Measurements from ENCODE around the gene EXOC3L1.

Gene EXOC3L1

DNA sequence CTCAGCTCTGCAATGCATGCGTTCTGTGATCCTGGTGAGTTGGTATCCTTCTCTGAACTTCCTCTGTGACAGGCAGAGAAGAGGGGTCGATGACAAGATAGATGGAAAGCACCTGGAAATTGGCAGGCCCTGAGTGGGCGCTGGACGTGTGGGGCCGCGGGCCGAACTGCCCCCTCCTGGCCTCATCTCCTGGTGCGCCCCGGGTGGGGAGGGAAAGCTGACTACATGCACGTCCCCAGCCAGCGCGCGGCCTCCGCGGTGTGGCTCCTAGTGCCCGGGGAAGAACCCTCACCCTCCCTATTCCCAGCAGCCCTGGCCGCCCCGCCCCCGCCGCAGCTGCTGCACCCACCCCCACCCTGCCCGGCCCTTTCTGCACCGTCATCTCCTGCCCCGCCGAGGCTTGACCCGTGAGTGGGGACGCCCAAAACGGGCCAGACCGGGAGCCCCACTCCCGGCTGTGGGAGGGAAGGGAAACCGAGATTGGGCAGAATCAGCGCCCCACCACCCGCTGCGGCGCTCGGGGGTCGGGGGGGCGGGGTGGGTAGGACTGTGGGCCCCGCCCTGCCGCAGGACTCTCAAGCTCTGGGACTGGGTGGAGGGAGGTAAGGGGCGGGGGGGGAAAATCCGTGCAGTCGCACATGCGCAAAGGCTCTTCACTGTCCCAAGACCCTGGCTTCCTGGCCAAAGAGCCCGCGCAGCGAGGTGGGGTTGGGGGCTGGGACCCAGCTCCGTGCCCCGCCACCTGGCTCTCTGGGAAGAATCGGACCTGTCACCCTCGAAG, 19.6 kb downstream of the EXOC3L1 start, which contains the start of gene NOL3:
Gene NOL3 (plus strand): TSS at position 371 of the 781 bp plus-strand sequence.
- Histone ChIP-seq H3K27me3 (ENCODE audit: control insufficient read depth in 1 of 2, insufficient read depth in 2 of 2, low read length in 2 of 2) (peaks cover 14 to 23% of the 10 kb centered on the region in 2 donors), H3K36me3 (ENCODE audit: control insufficient read depth in 1 of 2, insufficient read depth in 2 of 2, low read length in 2 of 2) (no peaks in the 10 kb centered on the region), H3K9me3 (ENCODE audit: control insufficient read depth in 1 of 2, low read length in 2 of 2) (no peaks in the 10 kb centered on the region), H3K27ac (ENCODE audit: low read depth, low read length) (peak within 1 kb of the TSS; percentile 42), H3K9ac (ENCODE audit: low read depth in 1 of 2, low read length in 2 of 2) (peak within 1 kb of the TSS; percentile 42 to 70), H3K4me1 (ENCODE audit: control insufficient read depth in 1 of 2, insufficient read depth in 2 of 2, low read length in 2 of 2) (peaks cover 25 to 34% of the 10 kb centered on the region in 2 donors), H3K4me3 (ENCODE audit: low read depth in 1 of 2, low read length in 2 of 2) (peak within 1 kb of the TSS; percentile 65 to 71)

DNA sequence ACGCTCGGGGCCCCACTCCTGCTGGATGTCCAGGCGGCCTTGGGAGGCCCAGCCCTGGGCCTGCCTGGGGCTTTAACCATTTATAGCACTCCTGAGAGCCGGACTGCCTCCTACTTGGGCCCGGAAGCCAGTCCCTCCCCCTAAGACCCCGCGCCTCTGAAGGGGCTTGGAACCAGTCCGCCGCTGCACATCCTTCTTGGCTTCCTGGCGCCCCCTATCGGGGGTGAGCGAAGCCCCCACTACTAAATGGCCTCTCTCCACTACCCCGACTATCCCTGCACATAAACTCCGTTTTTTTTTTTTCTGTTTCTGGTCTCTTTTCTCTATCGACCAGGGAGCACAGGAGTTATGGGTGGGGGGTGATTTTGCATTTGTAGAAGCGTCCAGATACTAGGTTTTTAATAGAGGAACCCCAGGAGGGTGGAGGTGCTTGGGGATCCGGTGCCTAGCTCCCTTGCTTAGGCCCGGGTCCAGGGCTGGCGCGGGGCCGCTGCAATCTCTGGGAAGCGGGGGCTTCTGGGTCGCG, 20.2 kb downstream of the EXOC3L1 start:
- Histone ChIP-seq H3K9me3 (ENCODE audit: control insufficient read depth in 1 of 2, low read length in 2 of 2) (no peaks in the 10 kb centered on the region), H3K36me3 (ENCODE audit: control insufficient read depth in 1 of 2, insufficient read depth in 2 of 2, low read length in 2 of 2) (no peaks in the 10 kb centered on the region), H3K9ac (ENCODE audit: low read depth in 1 of 2, low read length in 2 of 2) (peak overlapping the region; percentile 42 to 70), H3K27me3 (ENCODE audit: control insufficient read depth in 1 of 2, insufficient read depth in 2 of 2, low read length in 2 of 2) (peaks cover 20 to 28% of the 10 kb centered on the region in 2 donors), H3K4me1 (ENCODE audit: control insufficient read depth in 1 of 2, insufficient read depth in 2 of 2, low read length in 2 of 2) (peaks cover 24 to 38% of the 10 kb centered on the region in 2 donors), H3K27ac (ENCODE audit: low read depth, low read length) (no peak overlapping the region), H3K4me3 (ENCODE audit: low read depth in 1 of 2, low read length in 2 of 2) (peak overlapping the region; percentile 65 to 71)

DNA sequence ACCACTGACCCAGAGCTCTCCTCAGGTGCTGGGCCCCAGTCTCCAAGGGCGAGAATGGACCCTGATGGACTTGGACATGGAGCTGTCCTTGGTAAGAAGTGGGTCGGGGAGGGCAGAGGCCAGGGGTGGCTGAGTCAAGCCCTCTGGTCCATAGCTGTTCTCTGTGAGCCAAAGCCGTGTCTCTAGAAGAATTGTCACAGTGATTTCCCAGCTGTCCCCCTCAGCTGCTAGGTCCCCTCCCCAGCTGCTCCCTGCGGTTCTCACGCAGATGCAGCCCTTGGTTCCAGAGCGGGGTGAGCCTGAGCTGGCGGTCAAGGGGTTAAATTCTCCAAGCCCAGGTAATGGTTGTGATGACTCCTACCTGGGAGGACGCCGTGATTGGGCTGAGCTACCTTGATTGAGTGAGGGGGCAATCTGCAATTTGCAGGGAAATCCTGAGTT, 20.9 kb downstream of the EXOC3L1 start:
- Histone ChIP-seq H3K4me1 (ENCODE audit: control insufficient read depth in 1 of 2, insufficient read depth in 2 of 2, low read length in 2 of 2) (peaks cover 23 to 36% of the 10 kb centered on the region in 2 donors), H3K9me3 (ENCODE audit: control insufficient read depth in 1 of 2, low read length in 2 of 2) (no peaks in the 10 kb centered on the region), H3K27ac (ENCODE audit: low read depth, low read length) (no peak overlapping the region), H3K4me3 (ENCODE audit: low read depth in 1 of 2, low read length in 2 of 2) (no peak overlapping the region), H3K9ac (ENCODE audit: low read depth in 1 of 2, low read length in 2 of 2) (peak overlapping the region in 1 of 2 donors; percentile 42), H3K27me3 (ENCODE audit: control insufficient read depth in 1 of 2, insufficient read depth in 2 of 2, low read length in 2 of 2) (peaks cover 21 to 31% of the 10 kb centered on the region in 2 donors), H3K36me3 (ENCODE audit: control insufficient read depth in 1 of 2, insufficient read depth in 2 of 2, low read length in 2 of 2) (no peaks in the 10 kb centered on the region)

DNA sequence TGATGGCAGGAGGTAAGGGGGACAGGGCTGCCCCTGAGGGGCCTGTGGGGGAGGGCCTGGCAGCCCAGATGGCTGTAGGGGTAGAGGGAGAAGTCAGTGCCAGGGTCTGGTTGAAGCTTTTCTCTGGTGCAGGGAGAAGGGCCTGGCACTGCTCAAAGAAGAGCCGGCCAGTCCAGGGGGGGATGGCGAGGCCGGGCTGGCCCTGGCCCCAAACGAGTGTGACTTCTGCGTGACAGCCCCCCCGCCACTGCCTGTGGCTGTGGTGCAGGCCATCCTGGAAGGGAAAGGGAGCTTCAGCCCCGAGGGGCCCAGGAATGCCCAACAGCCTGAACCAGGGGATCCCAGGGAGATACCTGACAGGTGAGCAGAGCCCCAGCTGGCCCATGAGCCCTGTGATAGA, 22.3 kb downstream of the EXOC3L1 start:
- Histone ChIP-seq H3K9me3 (ENCODE audit: control insufficient read depth in 1 of 2, low read length in 2 of 2) (no peaks in the 10 kb centered on the region), H3K4me3 (ENCODE audit: low read depth in 1 of 2, low read length in 2 of 2) (no peak overlapping the region), H3K27ac (ENCODE audit: low read depth, low read length) (no peak overlapping the region), H3K36me3 (ENCODE audit: control insufficient read depth in 1 of 2, insufficient read depth in 2 of 2, low read length in 2 of 2) (no peaks in the 10 kb centered on the region), H3K9ac (ENCODE audit: low read depth in 1 of 2, low read length in 2 of 2) (no peak overlapping the region), H3K4me1 (ENCODE audit: control insufficient read depth in 1 of 2, insufficient read depth in 2 of 2, low read length in 2 of 2) (peaks cover 30 to 40% of the 10 kb centered on the region in 2 donors), H3K27me3 (ENCODE audit: control insufficient read depth in 1 of 2, insufficient read depth in 2 of 2, low read length in 2 of 2) (peaks cover 33 to 43% of the 10 kb centered on the region in 2 donors)

DNA sequence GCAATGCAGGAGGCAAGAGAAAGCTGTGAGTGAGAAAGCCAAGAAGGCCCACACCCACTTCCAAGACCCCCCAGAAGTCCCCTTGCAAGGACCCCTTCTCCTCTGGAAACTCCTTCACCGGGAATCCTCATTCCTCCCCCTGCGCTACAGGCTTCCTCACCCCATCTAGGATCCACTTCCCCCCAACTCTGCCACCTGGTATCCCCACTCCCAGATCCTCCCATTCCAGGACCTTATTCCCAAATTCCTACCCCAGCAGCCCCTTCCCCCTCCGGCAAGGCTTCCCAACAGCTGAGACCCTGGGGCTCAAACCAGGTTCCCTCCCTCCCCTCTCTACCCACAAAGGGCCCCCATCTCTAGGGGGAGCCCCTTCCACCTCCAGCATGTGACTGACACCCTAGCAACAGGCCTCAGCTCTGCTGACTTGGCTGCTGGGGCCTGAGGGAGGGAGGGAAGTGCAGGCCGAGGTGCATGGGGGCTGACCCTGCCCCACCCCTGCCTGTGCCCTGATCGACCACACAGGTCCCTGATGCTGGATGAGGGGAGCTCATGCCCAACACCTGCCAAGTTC, 23.3 kb downstream of the EXOC3L1 start:
- H3K4me1 ChIP-seq (ENCODE audit: control insufficient read depth in 1 of 2, insufficient read depth in 2 of 2, low read length in 2 of 2), result peaks cover 36 to 45% of the 10 kb centered on the region in 2 donors
- H3K4me3 ChIP-seq (ENCODE audit: low read depth in 1 of 2, low read length in 2 of 2), result no peak overlapping the region
- H3K27me3 ChIP-seq (ENCODE audit: control insufficient read depth in 1 of 2, insufficient read depth in 2 of 2, low read length in 2 of 2), result peaks cover 36 to 52% of the 10 kb centered on the region in 2 donors
- H3K27ac ChIP-seq (ENCODE audit: low read depth, low read length), result no peak overlapping the region
- no peak overlapping the region for H3K9ac ChIP-seq (ENCODE audit: low read depth in 1 of 2, low read length in 2 of 2)
- no peaks in the 10 kb centered on the region for H3K9me3 ChIP-seq (ENCODE audit: control insufficient read depth in 1 of 2, low read length in 2 of 2)
- H3K36me3 ChIP-seq (ENCODE audit: control insufficient read depth in 1 of 2, insufficient read depth in 2 of 2, low read length in 2 of 2), result no peaks in the 10 kb centered on the region

DNA sequence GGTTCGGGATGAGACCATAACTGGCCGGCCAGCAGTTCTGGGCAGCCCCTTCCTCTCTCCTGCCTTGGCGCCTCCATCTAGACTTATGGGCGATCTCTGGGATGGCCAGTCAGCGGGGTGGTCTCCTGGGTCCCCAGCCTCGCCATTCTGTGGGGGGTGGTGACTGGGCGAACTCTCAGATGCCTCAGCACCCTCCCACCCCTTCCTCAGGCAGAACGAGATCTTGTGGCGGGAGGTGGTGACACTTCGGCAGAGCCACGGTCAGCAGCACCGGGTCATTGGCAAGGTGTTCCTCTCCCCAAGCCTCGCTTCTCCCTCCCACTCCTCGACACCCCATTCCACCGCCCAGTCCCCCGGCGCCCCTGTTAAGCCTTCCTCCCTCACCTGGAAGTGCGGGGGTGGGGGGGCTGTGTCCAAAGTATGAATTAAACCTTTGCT, 23.8 kb downstream of the EXOC3L1 start:
- H3K27me3 ChIP-seq (ENCODE audit: control insufficient read depth in 1 of 2, insufficient read depth in 2 of 2, low read length in 2 of 2), result peaks cover 40 to 55% of the 10 kb centered on the region in 2 donors
- no peak overlapping the region for H3K4me3 ChIP-seq (ENCODE audit: low read depth in 1 of 2, low read length in 2 of 2)
- no peak overlapping the region for H3K27ac ChIP-seq (ENCODE audit: low read depth, low read length)
- peaks cover 41 to 51% of the 10 kb centered on the region in 2 donors for H3K4me1 ChIP-seq (ENCODE audit: control insufficient read depth in 1 of 2, insufficient read depth in 2 of 2, low read length in 2 of 2)
- no peaks in the 10 kb centered on the region for H3K9me3 ChIP-seq (ENCODE audit: control insufficient read depth in 1 of 2, low read length in 2 of 2)
- no peaks in the 10 kb centered on the region for H3K36me3 ChIP-seq (ENCODE audit: control insufficient read depth in 1 of 2, insufficient read depth in 2 of 2, low read length in 2 of 2)
- no peak overlapping the region for H3K9ac ChIP-seq (ENCODE audit: low read depth in 1 of 2, low read length in 2 of 2)

DNA sequence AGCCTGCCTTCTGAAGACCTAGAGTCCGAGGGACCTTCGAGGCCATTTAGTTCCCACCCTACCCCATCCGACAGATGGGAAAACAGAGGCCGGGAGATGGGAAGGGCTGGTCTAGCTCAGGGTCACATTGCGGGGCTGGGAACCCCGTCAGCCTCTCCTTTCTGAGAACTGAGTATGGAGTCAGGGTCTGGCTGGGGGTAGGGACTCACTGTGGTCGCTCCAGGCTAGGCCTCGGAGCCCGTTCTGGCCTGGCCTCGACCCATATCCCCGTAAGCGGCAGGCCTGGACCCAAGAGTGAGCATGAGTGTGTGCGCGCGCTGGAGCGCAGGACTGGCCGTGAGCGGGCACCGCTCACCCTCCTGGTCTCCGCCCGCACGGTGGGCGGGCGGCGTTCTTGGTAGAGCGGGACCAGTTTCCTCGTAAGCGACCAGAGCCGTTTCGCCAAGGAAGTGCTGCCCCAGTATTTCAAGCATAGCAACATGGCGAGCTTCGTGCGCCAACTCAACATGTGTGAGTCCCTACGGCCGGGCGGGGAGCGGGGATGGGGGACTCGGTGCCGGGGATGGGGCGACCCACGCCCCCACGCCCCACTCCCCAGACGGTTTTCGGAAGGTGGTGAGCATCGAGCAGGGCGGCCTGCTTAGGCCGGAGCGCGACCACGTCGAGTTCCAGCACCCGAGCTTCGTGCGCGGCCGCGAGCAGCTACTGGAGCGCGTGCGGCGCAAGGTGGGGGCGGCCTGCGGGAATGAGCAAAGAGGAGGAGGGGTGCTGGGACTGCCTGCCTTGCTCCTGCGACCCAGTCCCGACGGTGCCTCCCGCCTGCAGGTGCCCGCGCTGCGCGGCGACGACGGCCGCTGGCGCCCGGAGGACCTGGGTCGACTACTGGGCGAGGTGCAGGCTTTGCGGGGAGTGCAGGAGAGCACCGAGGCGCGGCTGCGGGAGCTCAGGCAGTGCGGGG, 24.5 kb downstream of the EXOC3L1 start:
- Histone ChIP-seq H3K27ac (ENCODE audit: low read depth, low read length) (no peak overlapping the region), H3K9me3 (ENCODE audit: control insufficient read depth in 1 of 2, low read length in 2 of 2) (no peaks in the 10 kb centered on the region), H3K36me3 (ENCODE audit: control insufficient read depth in 1 of 2, insufficient read depth in 2 of 2, low read length in 2 of 2) (no peaks in the 10 kb centered on the region), H3K4me3 (ENCODE audit: low read depth in 1 of 2, low read length in 2 of 2) (peak overlapping the region; percentile 29 to 43), H3K4me1 (ENCODE audit: control insufficient read depth in 1 of 2, insufficient read depth in 2 of 2, low read length in 2 of 2) (peaks cover 41 to 54% of the 10 kb centered on the region in 2 donors), H3K9ac (ENCODE audit: low read depth in 1 of 2, low read length in 2 of 2) (peak overlapping the region; percentile 8 to 25), H3K27me3 (ENCODE audit: control insufficient read depth in 1 of 2, insufficient read depth in 2 of 2, low read length in 2 of 2) (peaks cover 40 to 55% of the 10 kb centered on the region in 2 donors)

DNA sequence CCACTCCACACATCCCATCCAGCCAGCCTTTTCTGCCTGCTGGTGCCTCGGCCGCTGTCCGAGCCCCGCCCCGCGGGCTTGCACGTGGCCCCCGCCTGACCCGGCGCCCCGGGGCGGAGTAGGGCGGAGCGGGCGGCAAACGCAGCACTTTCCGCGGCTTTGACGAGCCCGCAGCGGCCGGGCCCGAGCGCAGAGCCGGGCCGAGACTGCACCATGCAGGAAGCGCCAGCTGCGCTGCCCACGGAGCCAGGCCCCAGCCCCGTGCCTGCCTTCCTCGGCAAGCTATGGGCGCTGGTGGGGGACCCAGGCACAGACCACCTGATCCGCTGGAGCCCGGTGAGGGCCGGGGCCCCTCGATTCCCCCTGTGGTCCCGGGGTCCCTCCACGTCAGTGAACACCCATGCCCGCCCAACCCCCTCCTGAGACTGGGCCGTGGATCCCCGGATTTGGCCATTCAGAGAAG, 25.3 kb downstream of the EXOC3L1 start, which contains the start of gene HSF4:
Gene HSF4 (plus strand): TSS at position 147 of the 463 bp plus-strand sequence. CDS start 67 bp downstream, at position 214.
- peak within 1 kb of the TSS; percentile 61 to 65 for H3K4me3 ChIP-seq (ENCODE audit: low read depth in 1 of 2, low read length in 2 of 2)
- peak within 1 kb of the TSS; percentile 8 to 25 for H3K9ac ChIP-seq (ENCODE audit: low read depth in 1 of 2, low read length in 2 of 2)
- H3K27ac ChIP-seq (ENCODE audit: low read depth, low read length), result no peak within 1 kb of the TSS
- H3K36me3 ChIP-seq (ENCODE audit: control insufficient read depth in 1 of 2, insufficient read depth in 2 of 2, low read length in 2 of 2), result no peaks in the 10 kb centered on the region
- H3K27me3 ChIP-seq (ENCODE audit: control insufficient read depth in 1 of 2, insufficient read depth in 2 of 2, low read length in 2 of 2), result peaks cover 40 to 51% of the 10 kb centered on the region in 2 donors
- H3K4me1 ChIP-seq (ENCODE audit: control insufficient read depth in 1 of 2, insufficient read depth in 2 of 2, low read length in 2 of 2), result peaks cover 36 to 48% of the 10 kb centered on the region in 2 donors
- no peaks in the 10 kb centered on the region for H3K9me3 ChIP-seq (ENCODE audit: control insufficient read depth in 1 of 2, low read length in 2 of 2)

DNA sequence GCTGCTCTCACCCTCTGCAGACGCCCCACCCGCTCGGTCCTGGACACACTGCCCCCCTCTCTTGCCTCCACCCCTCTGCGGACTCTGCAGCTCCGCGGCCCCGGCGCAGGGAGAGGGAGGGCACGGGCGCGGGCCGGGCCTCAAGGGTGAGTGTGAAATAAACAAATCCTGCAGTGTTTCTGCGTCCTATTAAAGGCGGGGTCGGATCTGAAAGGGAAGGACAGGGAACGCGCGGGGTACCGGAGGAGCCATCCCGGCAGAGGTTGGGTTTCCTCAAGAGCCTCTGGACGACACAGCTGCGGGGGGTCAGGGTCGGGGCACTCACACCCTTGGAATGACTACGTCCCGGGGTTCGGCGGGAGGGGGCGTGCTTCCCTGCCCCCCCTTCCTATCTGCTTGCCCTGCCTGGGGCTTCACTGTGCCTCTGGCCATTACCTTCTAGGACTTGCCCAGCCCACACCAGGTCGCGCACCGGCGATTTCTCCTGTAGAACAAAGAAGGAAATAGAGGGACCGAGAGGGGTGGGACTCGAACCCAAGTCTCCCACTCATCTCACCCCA, 25.9 kb downstream of the EXOC3L1 start:
- Histone ChIP-seq H3K9me3 (ENCODE audit: control insufficient read depth in 1 of 2, low read length in 2 of 2) (no peaks in the 10 kb centered on the region), H3K4me1 (ENCODE audit: control insufficient read depth in 1 of 2, insufficient read depth in 2 of 2, low read length in 2 of 2) (peaks cover 32 to 45% of the 10 kb centered on the region in 2 donors), H3K27me3 (ENCODE audit: control insufficient read depth in 1 of 2, insufficient read depth in 2 of 2, low read length in 2 of 2) (peaks cover 40 to 47% of the 10 kb centered on the region in 2 donors), H3K27ac (ENCODE audit: low read depth, low read length) (no peak overlapping the region), H3K4me3 (ENCODE audit: low read depth in 1 of 2, low read length in 2 of 2) (peak overlapping the region; percentile 61 to 65), H3K36me3 (ENCODE audit: control insufficient read depth in 1 of 2, insufficient read depth in 2 of 2, low read length in 2 of 2) (no peaks in the 10 kb centered on the region), H3K9ac (ENCODE audit: low read depth in 1 of 2, low read length in 2 of 2) (no peak overlapping the region)
